Activated B cell treated with CpG ODN at 0.5 μM for 24 hours (primary cell): ENCODE data around the gene KDM1B. TPM values are rescaled to one million over a fixed set of nuclear protein-coding genes. Genes with fewer than 3 reads are reported as not detected.

ENCODE experiments used
- ATAC-seq: fragments of 200-7000 bp; cut with Tn5 transposase; one replicate; pipeline ENCODE4 v1.10.0; 2021; ENCODE audit warnings: low read depth, mild to moderate bottlenecking, moderate library complexity
- CTCF ChIA-PET: fragments of 350-600 bp; sonication (Branson Sonifier 250); formaldehyde crosslinking; loops from one replicate; lab custom pipeline; 2021; ENCODE audit warnings: antibody characterized with exemption; lab: Charles Lee
- POLR2A ChIA-PET: fragments of 350-600 bp; sonication (Branson Sonifier 250); formaldehyde crosslinking; loops from one replicate; lab custom pipeline; 2021; ENCODE audit warnings: antibody characterized with exemption; lab: Charles Lee
- DNase-seq: peaks from one replicate; pipeline ENCODE4 v3.0.0; 2022
- H3K27ac Mint-ChIP-seq: one replicate; pipeline ENCODE4 v1.8.0; 2020; ENCODE audit warnings: mixed read lengths
- H3K27me3 Mint-ChIP-seq: one replicate; pipeline ENCODE4 v1.8.0; 2021; ENCODE audit warnings: mixed read lengths
- H3K36me3 Mint-ChIP-seq: one replicate; pipeline ENCODE4 v1.8.0; 2021; ENCODE audit warnings: low read depth, mixed read lengths
- H3K4me1 Mint-ChIP-seq: one replicate; pipeline ENCODE4 v1.8.0; 2021; ENCODE audit warnings: mixed read lengths
- H3K4me3 Mint-ChIP-seq: one replicate; pipeline ENCODE4 v1.8.0; 2020; ENCODE audit warnings: mild to moderate bottlenecking, mixed read lengths
- H3K9me3 Mint-ChIP-seq: one replicate; pipeline ENCODE4 v1.8.0; 2020; ENCODE audit warnings: mixed read lengths
- intact Hi-C: fragments of 100-400 bp; cut with micrococcal nuclease; formaldehyde crosslinking; loops from one replicate; pipeline ENCODE4 v1.15.1; 2024
- total RNA-seq: library from RNA; stranded (reverse); gene quantifications from 2 replicates; pipeline ENCODE4 v1.2.3, GENCODE V29; 2022
- TF ChIP-seq, protein P1 (sequence below): fragments of 200-600 bp; IDR thresholded peaks from one replicate; pipeline ENCODE4 v1.8.0; 2022; ENCODE audit warnings: antibody characterized with exemption, mild to moderate bottlenecking

The KDM1B gene
- total RNA-seq, 1 donor from 2014 or later: 21.0 TPM

DNA sequence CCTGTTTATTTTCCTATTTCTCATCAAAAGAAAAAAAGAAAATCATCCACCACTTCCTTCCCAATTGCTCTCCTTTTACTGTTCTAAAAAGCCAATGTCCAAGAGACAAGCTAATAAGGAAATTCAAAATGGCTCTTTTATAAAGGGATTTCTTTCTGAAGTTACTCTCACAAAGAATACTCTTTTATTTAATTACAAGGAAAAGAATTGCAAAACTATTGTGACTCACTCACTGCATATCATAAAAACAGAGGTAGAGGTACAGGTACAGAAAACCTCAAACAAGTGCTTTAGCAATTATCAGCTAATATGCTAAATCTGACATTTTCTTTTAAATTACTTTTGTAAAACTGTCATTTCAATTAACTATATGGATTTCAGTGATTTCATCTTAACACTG lies 91.0 kb downstream of the KDM1B start:
- Mint-ChIP-seq H3K4me1 (peaks cover 8% of the 10 kb centered on the region), H3K27me3 (no peaks in the 10 kb centered on the region), H3K36me3 (peaks cover 82% of the 10 kb centered on the region), H3K9me3 (no peaks in the 10 kb centered on the region), H3K4me3 (no peak overlapping the region), H3K27ac (no peak overlapping the region)
- DNase-seq (no peak), ATAC-seq (no peak)
- intact Hi-C loops: no loop called here
- POLR2A ChIA-PET: no interaction called here
- TF ChIP-seq, protein P1, sequence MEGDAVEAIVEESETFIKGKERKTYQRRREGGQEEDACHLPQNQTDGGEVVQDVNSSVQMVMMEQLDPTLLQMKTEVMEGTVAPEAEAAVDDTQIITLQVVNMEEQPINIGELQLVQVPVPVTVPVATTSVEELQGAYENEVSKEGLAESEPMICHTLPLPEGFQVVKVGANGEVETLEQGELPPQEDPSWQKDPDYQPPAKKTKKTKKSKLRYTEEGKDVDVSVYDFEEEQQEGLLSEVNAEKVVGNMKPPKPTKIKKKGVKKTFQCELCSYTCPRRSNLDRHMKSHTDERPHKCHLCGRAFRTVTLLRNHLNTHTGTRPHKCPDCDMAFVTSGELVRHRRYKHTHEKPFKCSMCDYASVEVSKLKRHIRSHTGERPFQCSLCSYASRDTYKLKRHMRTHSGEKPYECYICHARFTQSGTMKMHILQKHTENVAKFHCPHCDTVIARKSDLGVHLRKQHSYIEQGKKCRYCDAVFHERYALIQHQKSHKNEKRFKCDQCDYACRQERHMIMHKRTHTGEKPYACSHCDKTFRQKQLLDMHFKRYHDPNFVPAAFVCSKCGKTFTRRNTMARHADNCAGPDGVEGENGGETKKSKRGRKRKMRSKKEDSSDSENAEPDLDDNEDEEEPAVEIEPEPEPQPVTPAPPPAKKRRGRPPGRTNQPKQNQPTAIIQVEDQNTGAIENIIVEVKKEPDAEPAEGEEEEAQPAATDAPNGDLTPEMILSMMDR: no peak
- CTCF ChIA-PET: no interaction called here

DNA sequence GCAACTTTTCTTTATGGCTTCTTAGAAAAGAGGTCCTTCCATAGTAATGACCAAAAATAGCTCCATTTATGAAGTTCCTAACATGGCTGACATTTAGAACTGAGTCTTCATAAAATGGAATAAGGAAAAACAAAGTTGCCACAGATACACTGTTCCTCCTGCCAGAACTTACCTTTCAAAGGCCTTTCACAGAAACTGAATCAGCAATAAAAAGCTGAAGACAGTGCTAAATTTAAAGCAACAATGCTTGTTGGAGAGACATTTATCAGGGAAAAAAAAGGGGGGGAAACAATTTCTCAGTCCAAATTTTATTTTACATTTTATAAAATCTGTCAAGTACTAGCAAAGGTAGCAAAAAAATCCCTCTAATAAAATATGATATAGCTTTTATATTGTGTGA lies 91.8 kb downstream of the KDM1B start:
- H3K9me3 Mint-ChIP-seq: no peaks in the 10 kb centered on the region
- no peak overlapping the region for H3K27ac Mint-ChIP-seq
- peaks cover 83% of the 10 kb centered on the region for H3K36me3 Mint-ChIP-seq
- H3K27me3 Mint-ChIP-seq: no peaks in the 10 kb centered on the region
- ChIA-PET CTCF (no interaction called here), POLR2A (no interaction called here)
- no peak for DNase-seq
- H3K4me3 Mint-ChIP-seq: no peak overlapping the region
- intact Hi-C loops: no loop called here
- TF ChIP-seq, protein P1: no peak
- peaks cover 5% of the 10 kb centered on the region for H3K4me1 Mint-ChIP-seq
- no peak for ATAC-seq

DNA sequence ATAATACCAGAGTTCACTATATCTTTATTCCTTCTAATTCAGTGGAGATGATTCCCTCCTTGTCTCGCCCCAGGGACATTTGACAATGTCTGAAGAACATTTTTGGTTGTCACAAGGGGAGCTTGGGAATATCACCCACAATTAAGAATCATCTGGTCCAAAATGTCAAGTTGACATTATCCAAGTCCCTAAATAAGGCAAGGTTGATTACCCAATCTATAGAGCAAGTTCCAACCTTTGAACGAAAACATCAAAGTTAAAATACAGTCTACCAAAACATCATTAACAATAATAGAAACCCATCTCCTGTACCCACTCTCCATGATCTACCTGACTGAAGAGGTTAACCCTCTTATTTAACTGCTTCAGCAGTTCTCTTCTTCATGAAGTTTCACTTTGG lies 93.5 kb downstream of the KDM1B start:
- Mint-ChIP-seq H3K27ac (no peak overlapping the region), H3K4me1 (peaks cover 5% of the 10 kb centered on the region), H3K4me3 (no peak overlapping the region), H3K27me3 (no peaks in the 10 kb centered on the region), H3K36me3 (peaks cover 77% of the 10 kb centered on the region), H3K9me3 (no peaks in the 10 kb centered on the region)
- DNase-seq (no peak), ATAC-seq (no peak)
- ChIA-PET CTCF (no interaction called here), POLR2A (no interaction called here)
- TF ChIP-seq, protein P1: no peak
- intact Hi-C loops: loop anchor here (2.0 kb wide), 1 partner anchor 14 kb away; no protein-coding TSS in a partner anchor

DNA sequence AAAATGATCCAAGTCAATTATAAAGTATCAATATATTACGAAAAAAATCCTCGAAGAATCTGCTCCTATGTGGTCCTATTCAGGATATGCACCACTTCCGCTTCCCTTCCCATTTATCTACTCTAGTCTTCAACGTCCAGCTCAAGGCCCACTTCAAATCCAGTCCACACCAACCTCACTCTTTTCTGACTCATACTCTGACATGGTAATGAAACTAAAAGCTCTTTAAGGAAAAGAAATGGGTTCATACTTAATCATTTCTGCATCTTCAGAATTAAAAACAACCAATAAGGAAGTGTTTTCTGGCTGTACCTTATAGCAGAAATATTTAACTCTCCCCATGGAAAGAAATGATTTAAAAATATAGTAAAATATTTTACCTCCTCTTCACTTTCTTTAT lies 94.0 kb downstream of the KDM1B start:
- ATAC-seq: no peak
- TF ChIP-seq, protein P1: no peak
- CTCF ChIA-PET: no interaction called here

DNA sequence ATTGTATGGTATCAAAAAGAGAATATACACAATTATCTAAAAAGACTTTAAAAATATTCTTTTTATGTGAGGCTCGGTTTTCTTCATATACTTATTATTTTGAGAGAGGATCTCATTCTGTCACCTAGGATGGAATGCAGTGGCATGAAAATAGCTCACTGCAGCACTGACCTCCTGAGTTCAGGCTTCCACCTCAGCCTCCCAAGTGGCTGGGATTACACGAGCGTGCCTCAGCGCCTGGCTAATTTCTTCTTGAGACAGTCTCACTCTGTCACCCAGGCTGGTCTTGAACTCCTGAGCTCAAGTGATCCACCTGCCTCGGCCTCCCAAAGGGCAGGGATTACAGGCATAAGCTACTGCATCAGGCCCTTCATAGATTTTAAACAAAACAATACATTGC lies 98.4 kb downstream of the KDM1B start:
- H3K9me3 Mint-ChIP-seq: no peaks in the 10 kb centered on the region
- H3K4me3 Mint-ChIP-seq: no peak overlapping the region
- H3K4me1 Mint-ChIP-seq: peaks cover under 1% of the 10 kb centered on the region
- H3K27me3 Mint-ChIP-seq: no peaks in the 10 kb centered on the region
- POLR2A ChIA-PET: no interaction called here
- TF ChIP-seq, protein P1: no peak
- ATAC-seq: no peak
- H3K36me3 Mint-ChIP-seq: peaks cover 67% of the 10 kb centered on the region
- CTCF ChIA-PET: no interaction called here
- no peak for DNase-seq
- intact Hi-C loops: no loop called here
- no peak overlapping the region for H3K27ac Mint-ChIP-seq

More for the DNA sequence above, 94.0 kb downstream of the KDM1B start:
- H3K4me1 Mint-ChIP-seq: peaks cover 5% of the 10 kb centered on the region
- no peaks in the 10 kb centered on the region for H3K27me3 Mint-ChIP-seq
- no peak for DNase-seq
- H3K9me3 Mint-ChIP-seq: no peaks in the 10 kb centered on the region
- POLR2A ChIA-PET: no interaction called here
- no peak overlapping the region for H3K4me3 Mint-ChIP-seq
- no peak overlapping the region for H3K27ac Mint-ChIP-seq
- peaks cover 74% of the 10 kb centered on the region for H3K36me3 Mint-ChIP-seq
- intact Hi-C loops: loop anchor here (2.0 kb wide), 1 partner anchor 14 kb away; no protein-coding TSS in a partner anchor
